Right lobe of liver (tissue), 4 donors: Measurements from ENCODE around the gene DLX2.

Experiments
- POLR2A ChIP-seq: fragments of 450-650 bp; IDR thresholded peaks from one replicate; pipeline ENCODE4 v1.6.1; 2017; ENCODE audit warnings: antibody characterized with exemption, mild to moderate bottlenecking
- TF ChIP-seq, protein P1 (sequence below), 4 donors: fragments of 200-600 bp in 3 of 4; fragments of 450-650 bp in 1 of 4; IDR thresholded peaks; one replicate each; pipeline versions ENCODE4 v1.5.1 to v1.8.0; 2016 to 2022; ENCODE audit warnings: antibody characterized with exemption in 4 of 4, mild to moderate bottlenecking in 2 of 4
- donor health status: DM: no; HTN: no; CAD: no.
- donor health status: DM: no; HTN: no; CAD: no.
- donor health status: DM: no; HTN: yes; CAD: no.

DNA sequence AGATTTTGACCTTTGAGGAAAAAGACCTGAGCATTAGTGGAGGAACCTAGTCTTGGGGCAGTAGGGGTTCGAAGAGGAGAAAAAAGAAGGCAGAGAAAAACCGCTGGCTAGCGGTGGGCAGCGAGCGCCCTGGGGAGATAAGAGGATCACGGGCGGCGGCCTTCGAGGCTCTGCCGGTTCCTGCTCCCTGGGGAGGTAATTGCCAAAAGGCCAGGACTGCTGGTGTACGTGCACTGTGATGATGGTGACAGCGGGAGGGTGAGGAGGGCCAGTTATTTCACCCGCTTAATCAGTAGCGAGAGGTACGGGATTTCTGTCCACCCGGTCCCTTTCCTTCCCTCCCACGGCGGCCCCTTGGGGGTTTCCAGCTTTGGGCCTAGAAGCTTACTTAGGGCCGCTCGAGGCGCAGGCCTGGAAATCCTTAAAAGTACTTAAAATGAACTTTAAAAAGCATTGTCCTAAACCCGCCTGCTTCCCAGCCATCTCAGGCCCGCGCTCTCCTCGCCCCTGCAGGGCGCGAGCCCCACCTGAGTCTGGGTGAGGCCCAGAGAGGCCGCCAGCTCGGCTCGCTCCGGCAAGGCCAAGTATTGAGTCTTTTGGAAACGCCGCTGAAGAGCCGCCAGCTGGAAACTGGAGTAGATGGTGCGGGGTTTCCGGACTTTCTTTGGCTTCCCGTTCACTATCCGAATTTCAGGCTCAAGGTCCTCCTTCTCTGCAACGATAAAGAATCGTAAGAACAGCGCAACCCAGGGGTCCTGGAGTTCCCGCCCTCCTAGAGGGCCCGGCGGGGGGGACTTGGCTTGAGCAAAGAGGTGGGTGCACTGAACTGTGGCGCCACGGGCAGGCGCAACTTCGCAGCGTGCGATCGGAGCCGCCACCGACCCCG lies 1.5 kb downstream of the DLX2 start:
- TF ChIP-seq, protein P1, sequence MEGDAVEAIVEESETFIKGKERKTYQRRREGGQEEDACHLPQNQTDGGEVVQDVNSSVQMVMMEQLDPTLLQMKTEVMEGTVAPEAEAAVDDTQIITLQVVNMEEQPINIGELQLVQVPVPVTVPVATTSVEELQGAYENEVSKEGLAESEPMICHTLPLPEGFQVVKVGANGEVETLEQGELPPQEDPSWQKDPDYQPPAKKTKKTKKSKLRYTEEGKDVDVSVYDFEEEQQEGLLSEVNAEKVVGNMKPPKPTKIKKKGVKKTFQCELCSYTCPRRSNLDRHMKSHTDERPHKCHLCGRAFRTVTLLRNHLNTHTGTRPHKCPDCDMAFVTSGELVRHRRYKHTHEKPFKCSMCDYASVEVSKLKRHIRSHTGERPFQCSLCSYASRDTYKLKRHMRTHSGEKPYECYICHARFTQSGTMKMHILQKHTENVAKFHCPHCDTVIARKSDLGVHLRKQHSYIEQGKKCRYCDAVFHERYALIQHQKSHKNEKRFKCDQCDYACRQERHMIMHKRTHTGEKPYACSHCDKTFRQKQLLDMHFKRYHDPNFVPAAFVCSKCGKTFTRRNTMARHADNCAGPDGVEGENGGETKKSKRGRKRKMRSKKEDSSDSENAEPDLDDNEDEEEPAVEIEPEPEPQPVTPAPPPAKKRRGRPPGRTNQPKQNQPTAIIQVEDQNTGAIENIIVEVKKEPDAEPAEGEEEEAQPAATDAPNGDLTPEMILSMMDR (IDR thresholded peaks at IDR 0.05): no peak
- no peak for TF ChIP-seq POLR2A
